Cardiac septum (tissue), 1 donor: ENCODE measurements around the gene PIAS1. TPM values are rescaled to one million over a fixed set of nuclear protein-coding genes. Genes with fewer than 3 reads are reported as not detected.

Source experiments
- DNase-seq: peaks from one replicate; pipeline ENCODE4 v3.0.0-alpha.2; 2020; ENCODE audit warnings: low spot score
- intact Hi-C: fragments of 100-400 bp; cut with DNase I; formaldehyde crosslinking; loops from one replicate; pipeline ENCODE4 v1.14.0; 2022
- total RNA-seq: library from RNA; stranded (reverse); fragmentation: NEBNext Ultra II Directional; extraction: Animal tissue kit (Norgen Biotek cat#: 25700); gene quantifications from one replicate; pipeline ENCODE4 v1.2.1, GENCODE V29; 2021
- donor health status: DM: no; HTN: no; CAD: no.

Gene PIAS1
- total RNA-seq, 1 donor from 2014 or later: 29.4 TPM

DNA sequence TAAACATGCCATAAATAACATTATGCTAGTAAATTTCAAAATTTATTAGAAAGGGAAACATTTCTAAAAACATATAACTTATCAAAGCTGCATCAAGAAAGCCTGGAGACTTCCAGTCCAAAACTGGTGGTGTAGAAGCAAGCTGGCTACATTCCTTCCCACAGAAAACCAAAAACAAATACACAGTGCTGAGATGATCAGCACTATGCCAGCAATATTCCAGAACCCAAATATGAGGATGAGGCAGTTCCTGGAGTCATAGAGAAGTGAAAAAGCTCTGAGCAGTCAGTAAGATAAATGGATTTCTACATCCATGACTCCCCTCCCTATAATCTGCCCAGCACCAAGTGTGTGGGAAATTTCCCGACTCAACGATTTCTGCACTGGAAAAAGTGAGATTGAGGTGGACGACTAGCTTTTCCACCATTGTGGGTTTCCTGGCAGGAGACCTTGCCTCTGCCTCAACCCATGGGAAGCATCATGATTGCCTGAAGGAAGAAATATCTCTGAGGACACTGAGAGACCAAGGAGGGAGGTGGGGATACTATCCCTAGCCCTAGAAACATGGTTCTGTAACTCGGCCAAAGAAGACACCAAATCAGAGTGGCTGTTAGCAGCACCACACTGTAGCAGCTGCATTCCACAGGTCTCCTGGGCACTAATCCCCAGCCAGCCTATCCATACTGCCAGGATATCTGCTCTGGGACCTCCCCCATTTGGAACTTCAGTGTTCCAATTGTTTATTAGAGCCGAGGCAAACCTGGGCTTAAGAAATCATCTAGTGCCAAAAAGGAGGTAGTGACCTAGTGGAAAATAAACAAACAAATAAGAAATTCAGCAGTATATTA is 187.2 kb downstream of the PIAS1 start:
- DNase-seq: no peak
- intact Hi-C loops: no loop called here

Other genes starting within 250 kb of the PIAS1 start
- gene SKOR1, start 228.8 kb upstream of the PIAS1 start, total RNA-seq: 0.24 TPM
- not detected for gene RNU6-1, start 214.3 kb upstream of the PIAS1 start, total RNA-seq
- 1.6 TPM for gene CALML4, start 151.0 kb downstream of the PIAS1 start, total RNA-seq
- gene CLN6, start 175.4 kb downstream of the PIAS1 start, total RNA-seq: 8.5 TPM
- 114 TPM for gene FEM1B, start 223.4 kb downstream of the PIAS1 start, total RNA-seq